Measurements from ENCODE around the gene STRN. TPM values are rescaled to one million over a fixed set of nuclear protein-coding genes. Genes with fewer than 3 reads are reported as not detected.

Gene STRN
- total and polyA plus RNA-seq, 10 of the 15 experiments (the other 5 are each of a cell fraction or from before 2014, with no cell fraction given) = 1.00 to 19.2 (median 9.1) TPM

DNA sequence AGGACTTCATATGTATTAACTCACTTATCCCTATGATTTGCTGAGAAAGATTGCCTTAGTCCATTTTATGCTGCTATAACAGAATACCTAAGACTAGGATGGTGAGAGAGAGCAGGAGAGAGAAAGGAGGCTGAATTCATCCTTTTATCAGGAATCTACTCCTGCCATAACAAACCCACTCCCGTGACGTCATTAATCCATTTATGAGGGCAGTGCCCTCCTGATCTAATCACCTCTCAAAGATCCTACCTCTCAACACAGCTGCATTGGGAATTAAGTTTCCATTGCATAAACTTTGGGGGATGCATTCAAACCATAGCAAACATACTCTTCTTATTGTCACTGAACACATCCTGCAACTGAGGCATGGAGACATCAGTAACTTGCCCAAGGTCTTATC lies 147.8 kb downstream of the STRN start:
- TF ChIP-seq CBX5 (IDR thresholded peaks at IDR 0.05; ENCODE audit: low read depth) = no peak
- no peak for TF ChIP-seq TCF12 (IDR thresholded peaks at IDR 0.05; ENCODE audit: low read depth, low read length)
- TF ChIP-seq HCFC1 (IDR thresholded peaks at IDR 0.05; ENCODE audit: low read length) = no peak
- no peak for TF ChIP-seq POLR2A (IDR thresholded peaks at IDR 0.05; ENCODE audit: low read depth, low read length)
- no peak for TF ChIP-seq SUPT20H (IDR thresholded peaks at IDR 0.05; ENCODE audit: borderline replicate concordance, control insufficient read depth, low read depth, low read length)
- TF ChIP-seq, protein P1, sequence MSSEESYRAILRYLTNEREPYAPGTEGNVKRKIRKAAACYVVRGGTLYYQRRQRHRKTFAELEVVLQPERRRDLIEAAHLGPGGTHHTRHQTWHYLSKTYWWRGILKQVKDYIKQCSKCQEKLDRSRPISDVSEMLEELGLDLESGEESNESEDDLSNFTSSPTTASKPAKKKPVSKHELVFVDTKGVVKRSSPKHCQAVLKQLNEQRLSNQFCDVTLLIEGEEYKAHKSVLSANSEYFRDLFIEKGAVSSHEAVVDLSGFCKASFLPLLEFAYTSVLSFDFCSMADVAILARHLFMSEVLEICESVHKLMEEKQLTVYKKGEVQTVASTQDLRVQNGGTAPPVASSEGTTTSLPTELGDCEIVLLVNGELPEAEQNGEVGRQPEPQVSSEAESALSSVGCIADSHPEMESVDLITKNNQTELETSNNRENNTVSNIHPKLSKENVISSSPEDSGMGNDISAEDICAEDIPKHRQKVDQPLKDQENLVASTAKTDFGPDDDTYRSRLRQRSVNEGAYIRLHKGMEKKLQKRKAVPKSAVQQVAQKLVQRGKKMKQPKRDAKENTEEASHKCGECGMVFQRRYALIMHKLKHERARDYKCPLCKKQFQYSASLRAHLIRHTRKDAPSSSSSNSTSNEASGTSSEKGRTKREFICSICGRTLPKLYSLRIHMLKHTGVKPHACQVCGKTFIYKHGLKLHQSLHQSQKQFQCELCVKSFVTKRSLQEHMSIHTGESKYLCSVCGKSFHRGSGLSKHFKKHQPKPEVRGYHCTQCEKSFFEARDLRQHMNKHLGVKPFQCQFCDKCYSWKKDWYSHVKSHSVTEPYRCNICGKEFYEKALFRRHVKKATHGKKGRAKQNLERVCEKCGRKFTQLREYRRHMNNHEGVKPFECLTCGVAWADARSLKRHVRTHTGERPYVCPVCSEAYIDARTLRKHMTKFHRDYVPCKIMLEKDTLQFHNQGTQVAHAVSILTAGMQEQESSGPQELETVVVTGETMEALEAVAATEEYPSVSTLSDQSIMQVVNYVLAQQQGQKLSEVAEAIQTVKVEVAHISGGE (CRISPR knock-in tag; IDR thresholded peaks at IDR 0.05) = no peak
- TF ChIP-seq, protein P2, sequence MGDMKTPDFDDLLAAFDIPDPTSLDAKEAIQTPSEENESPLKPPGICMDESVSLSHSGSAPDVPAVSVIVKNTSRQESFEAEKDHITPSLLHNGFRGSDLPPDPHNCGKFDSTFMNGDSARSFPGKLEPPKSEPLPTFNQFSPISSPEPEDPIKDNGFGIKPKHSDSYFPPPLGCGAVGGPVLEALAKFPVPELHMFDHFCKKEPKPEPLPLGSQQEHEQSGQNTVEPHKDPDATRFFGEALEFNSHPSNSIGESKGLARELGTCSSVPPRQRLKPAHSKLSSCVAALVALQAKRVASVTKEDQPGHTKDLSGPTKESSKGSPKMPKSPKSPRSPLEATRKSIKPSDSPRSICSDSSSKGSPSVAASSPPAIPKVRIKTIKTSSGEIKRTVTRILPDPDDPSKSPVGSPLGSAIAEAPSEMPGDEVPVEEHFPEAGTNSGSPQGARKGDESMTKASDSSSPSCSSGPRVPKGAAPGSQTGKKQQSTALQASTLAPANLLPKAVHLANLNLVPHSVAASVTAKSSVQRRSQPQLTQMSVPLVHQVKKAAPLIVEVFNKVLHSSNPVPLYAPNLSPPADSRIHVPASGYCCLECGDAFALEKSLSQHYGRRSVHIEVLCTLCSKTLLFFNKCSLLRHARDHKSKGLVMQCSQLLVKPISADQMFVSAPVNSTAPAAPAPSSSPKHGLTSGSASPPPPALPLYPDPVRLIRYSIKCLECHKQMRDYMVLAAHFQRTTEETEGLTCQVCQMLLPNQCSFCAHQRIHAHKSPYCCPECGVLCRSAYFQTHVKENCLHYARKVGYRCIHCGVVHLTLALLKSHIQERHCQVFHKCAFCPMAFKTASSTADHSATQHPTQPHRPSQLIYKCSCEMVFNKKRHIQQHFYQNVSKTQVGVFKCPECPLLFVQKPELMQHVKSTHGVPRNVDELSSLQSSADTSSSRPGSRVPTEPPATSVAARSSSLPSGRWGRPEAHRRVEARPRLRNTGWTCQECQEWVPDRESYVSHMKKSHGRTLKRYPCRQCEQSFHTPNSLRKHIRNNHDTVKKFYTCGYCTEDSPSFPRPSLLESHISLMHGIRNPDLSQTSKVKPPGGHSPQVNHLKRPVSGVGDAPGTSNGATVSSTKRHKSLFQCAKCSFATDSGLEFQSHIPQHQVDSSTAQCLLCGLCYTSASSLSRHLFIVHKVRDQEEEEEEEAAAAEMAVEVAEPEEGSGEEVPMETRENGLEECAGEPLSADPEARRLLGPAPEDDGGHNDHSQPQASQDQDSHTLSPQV (IDR thresholded peaks at IDR 0.05) = no peak
- TF ChIP-seq RAD21 (IDR thresholded peaks at IDR 0.05; ENCODE audit: insufficient read depth, low read depth, low read length) = no peak
- TF ChIP-seq MYB (IDR thresholded peaks at IDR 0.05; ENCODE audit: borderline replicate concordance, low read depth, low read length) = no peak
- no peak for TF ChIP-seq POLR2AphosphoS5 (IDR thresholded peaks at IDR 0.05; ENCODE audit: low read length)
- no peak for TF ChIP-seq IRF4 (IDR thresholded peaks at IDR 0.05; ENCODE audit: low read depth, low read length)
- TF ChIP-seq, protein P3, sequence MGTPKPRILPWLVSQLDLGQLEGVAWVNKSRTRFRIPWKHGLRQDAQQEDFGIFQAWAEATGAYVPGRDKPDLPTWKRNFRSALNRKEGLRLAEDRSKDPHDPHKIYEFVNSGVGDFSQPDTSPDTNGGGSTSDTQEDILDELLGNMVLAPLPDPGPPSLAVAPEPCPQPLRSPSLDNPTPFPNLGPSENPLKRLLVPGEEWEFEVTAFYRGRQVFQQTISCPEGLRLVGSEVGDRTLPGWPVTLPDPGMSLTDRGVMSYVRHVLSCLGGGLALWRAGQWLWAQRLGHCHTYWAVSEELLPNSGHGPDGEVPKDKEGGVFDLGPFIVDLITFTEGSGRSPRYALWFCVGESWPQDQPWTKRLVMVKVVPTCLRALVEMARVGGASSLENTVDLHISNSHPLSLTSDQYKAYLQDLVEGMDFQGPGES (IDR thresholded peaks at IDR 0.05) = no peak
- no peak for TF ChIP-seq FOS (IDR thresholded peaks at IDR 0.05; ENCODE audit: borderline replicate concordance, extremely low read depth, insufficient read length)
- no peak for TF ChIP-seq YBX1 (IDR thresholded peaks at IDR 0.05)
- TF ChIP-seq CHD1 (IDR thresholded peaks at IDR 0.05; ENCODE audit: low read depth, low read length) = no peak
- H3K4me2 ChIP-seq (ENCODE audit: control insufficient read depth, insufficient read depth) = no peak overlapping the region
- H2AFZ ChIP-seq (ENCODE audit: control insufficient read depth, low read depth, low read length) = no peak overlapping the region
- H3K27ac ChIP-seq (ENCODE audit: control insufficient read depth, insufficient read depth) = no peak overlapping the region
- SMC1A ChIA-PET (ENCODE audit: uncharacterized antibody, unreplicated experiment) = interaction anchor here (0.8 to 2.9 kb wide), 5 partner anchors 7 to 100 kb away, joined by 3 to 15 read pairs (median 7); no protein-coding TSS in a partner anchor
- peaks cover 0 to 3% of the 10 kb centered on the region in 2 experiments; a peak in 2 of 4 replicates for H3K27me3 ChIP-seq (replicated peaks in 1 of 2; ENCODE audit: control insufficient read depth in 2 of 2, insufficient read depth in 2 of 2, low read length in 1 of 2)
- H3K4me1 ChIP-seq (ENCODE audit: control insufficient read depth, insufficient read depth, low read length) = no peaks in the 10 kb centered on the region
- FAIRE-seq (no peak), ATAC-seq (no peak), DNase-seq (ENCODE audit: low read depth, low spot score) (no peak)
- POLR2A ChIA-PET = no interaction called here
- intact Hi-C loops (cut with micrococcal nuclease; ENCODE audit: unreplicated experiment) = no loop called here
- in situ Hi-C loops (cut with MboI) = no loop called here
- no peaks in the 10 kb centered on the region for H3K36me3 ChIP-seq (ENCODE audit: control insufficient read depth in 2 of 2, insufficient read depth in 2 of 2, low read length in 1 of 2)
- no peaks in the 10 kb centered on the region for H3K9me3 ChIP-seq (replicated peaks; ENCODE audit: control insufficient read depth, insufficient read depth, low read length)
- RAD21 ChIA-PET (ENCODE audit: unreplicated experiment) = interaction anchor here (0.9 kb wide), 1 partner anchor 109 kb away, joined by 3 read pairs; no protein-coding TSS in a partner anchor
- H3K9ac ChIP-seq (ENCODE audit: control insufficient read depth, insufficient read depth, low read length) = no peak overlapping the region
- 54% methylated on average over 2 of the region's 2 CpGs for WGBS (ENCODE audit: insufficient coverage, insufficient replicate concordance, low lambda C conversion rate, missing lambda C conversion rate)
- CTCF ChIA-PET = interaction anchor here (0.8 to 4.8 kb wide), 11 partner anchors 9 to 188 kb away, joined by 3 to 36 read pairs (median 5); no protein-coding TSS in a partner anchor
- H3K79me2 ChIP-seq (ENCODE audit: control insufficient read depth, insufficient read depth, low read length) = no peaks in the 10 kb centered on the region
- H3K4me3 ChIP-seq = no peak overlapping the region
- BruUV-seq (replicated peaks) = no TSS peak
- H4K20me1 ChIP-seq (ENCODE audit: control insufficient read depth, insufficient read depth) = no peaks in the 10 kb centered on the region

All from GM12878 (cell line).